Measurements from ENCODE around the gene SNRNP70.
"Not testable (repeated sequence)": the region's sequence is repeated elsewhere in the genome, so short reads cannot be mapped to it uniquely, and the experiment has no call there.

SNRNP70 gene

DNA sequence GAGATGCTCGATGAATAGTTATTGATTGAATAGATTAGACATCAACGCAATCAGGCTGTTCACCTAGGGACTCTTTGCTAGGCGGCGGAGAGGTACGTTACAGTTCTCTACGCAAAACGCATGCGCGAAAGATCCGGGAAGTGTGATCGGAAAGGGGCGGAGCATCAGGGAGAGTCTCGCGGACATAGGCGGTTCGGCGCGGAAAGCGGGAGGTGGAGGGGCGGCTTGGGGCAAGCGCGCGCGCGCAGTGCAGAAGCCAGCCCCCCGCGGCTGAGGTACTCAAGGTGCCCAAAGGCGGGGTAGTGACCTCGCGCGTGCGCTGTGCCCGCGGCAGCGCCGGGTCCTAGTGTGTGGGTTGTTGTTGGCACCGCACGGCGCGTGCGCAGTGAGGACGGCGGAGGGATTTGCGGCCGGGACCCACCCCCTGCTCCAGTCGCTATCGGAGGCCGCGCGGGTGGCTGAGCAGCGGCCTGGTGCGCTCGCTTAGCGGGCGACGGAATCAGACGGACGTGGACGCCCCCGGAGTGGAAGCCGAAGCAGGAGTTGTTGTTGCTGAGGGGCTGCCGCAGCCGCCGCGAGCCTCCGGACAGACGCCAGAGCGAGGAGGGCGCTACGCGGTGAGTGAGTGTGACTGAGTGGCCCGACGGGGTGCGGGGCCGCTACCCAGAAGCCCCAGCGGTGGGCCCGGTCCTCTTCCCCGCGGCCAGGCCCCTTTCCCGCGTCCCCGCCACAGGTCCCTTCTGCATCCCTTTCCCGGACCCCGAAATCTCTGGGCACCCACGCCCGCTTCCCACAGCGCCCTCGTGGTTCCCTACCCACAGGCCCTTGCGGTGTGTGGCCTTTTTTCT, at the start of gene SNRNP70:
TSS of gene SNRNP70 (plus strand) at position 432 of the 848 bp plus-strand sequence. CDS start 964 bp downstream, outside the sequence.
- no peak for TF ChIP-seq CTCF (IDR thresholded peaks at IDR 0.05; ENCODE audit: low read depth, low read length)
- H3K4me3 ChIP-seq (ENCODE audit: low read depth, low read length), result peak within 1 kb of the TSS; percentile 89
- in situ Hi-C loops (cut with HindIII; ENCODE audit: low sequenced_read_pairs), result no loop called here
- peak; percentile 100 for DNase-seq (ENCODE audit: low read depth, low spot score)

DNA sequence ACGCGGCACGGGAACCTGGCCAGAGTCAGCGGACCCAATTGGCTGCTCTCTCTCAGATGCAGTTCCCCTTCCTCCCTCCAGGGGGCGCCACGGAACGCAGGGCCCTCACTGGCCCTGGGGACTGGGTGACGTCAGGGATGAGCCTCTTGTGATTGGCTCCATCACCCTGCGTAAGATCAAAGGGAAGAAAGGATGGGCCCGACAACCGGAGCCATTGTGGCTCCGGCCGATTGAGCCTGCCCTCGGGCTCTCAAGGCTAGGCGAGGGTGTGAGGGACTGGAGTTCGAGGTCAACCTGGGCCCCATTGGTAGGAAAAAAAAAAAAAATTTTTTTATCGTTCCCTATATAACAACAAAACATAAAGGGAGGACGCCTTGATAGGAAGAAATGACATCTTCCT, 48.4 kb upstream of the SNRNP70 start, which contains the start of gene CGB1:
TSS of gene CGB1 (minus strand) at position 81 of the 400 bp plus-strand sequence. CDS start 184 bp downstream, outside the sequence.
- DNase-seq (ENCODE audit: low read depth, low spot score); H3K4me3 ChIP-seq (ENCODE audit: low read depth, low read length); in situ Hi-C loops (cut with HindIII; ENCODE audit: low sequenced_read_pairs): not testable (repeated sequence)
- TF ChIP-seq CTCF (IDR thresholded peaks at IDR 0.05; ENCODE audit: low read depth, low read length), result peak; percentile 42

- DNase-seq (ENCODE audit: low read depth, low spot score); in situ Hi-C loops (cut with HindIII; ENCODE audit: low sequenced_read_pairs): not testable (repeated sequence)
Measured at GRCh38 chr19:49038111-49038510, 47.1 kb upstream of the SNRNP70 start.

DNA sequence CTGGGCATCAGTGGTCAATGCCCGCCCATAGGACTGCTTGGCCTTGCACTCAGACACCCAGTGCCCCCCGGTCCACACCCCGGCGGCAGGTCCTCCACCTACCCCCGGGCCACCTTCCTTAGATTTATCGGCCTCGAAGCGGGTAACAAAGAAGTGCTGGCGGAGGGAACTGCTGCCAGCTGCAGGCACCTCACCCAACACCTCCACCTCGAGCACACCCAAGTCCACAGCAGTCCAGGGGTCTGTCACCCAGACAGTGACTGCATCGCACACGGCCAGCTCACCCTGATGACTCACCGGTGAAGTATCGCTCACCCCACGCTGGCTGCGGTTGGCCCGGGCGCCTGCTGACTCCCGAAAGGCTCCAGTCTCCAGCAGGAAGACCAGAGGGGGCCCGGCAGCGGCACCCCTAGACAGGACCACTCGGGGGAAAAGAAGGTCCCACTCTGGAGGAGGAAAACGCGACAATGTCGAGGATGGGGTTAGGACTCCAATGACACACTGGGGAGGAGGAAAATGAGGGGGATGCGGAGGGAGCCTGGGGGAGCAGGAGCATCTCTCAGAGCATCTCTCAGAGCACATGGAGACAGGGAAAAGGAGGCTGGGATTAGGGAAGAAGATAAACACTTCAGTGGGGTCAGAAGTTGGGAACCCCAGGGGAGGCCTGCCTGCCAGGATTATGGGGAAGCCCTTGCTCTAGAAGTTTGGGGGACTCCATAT, 46.5 kb upstream of the SNRNP70 start:
- H3K4me3 ChIP-seq (ENCODE audit: low read depth, low read length); in situ Hi-C loops (cut with HindIII; ENCODE audit: low sequenced_read_pairs); DNase-seq (ENCODE audit: low read depth, low spot score): not testable (repeated sequence)

More at GRCh38 chr19:49038111-49038510, 47.1 kb upstream of the SNRNP70 start:
- H3K4me3 ChIP-seq (ENCODE audit: low read depth, low read length), result not testable (repeated sequence)

DNA sequence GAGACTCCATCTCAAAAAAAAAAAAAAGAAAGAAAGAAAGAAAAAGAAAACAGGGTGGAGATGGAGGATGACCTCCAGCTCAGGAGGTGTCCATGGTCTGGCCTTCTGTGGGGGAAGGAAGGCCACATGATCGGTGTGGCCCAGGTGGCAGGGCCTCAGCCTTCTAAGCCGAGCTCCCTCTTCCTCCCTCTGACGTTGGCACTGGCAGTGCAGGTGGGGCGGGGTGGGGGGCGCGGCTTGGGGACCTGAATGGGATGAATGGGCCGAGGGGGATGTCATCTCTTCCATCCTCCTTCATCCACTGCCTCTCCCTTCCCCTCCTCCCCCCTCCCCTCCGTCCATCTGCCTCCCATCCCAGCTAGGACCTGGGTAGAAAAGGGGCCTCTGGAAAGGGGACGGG, 45.5 kb upstream of the SNRNP70 start:
- in situ Hi-C loops (cut with HindIII; ENCODE audit: low sequenced_read_pairs); H3K4me3 ChIP-seq (ENCODE audit: low read depth, low read length); DNase-seq (ENCODE audit: low read depth, low spot score): not testable (repeated sequence)

- in situ Hi-C loops (cut with HindIII; ENCODE audit: low sequenced_read_pairs), result no loop called here
- no peak for TF ChIP-seq CTCF (IDR thresholded peaks at IDR 0.05; ENCODE audit: low read depth, low read length)
- DNase-seq (ENCODE audit: low read depth, low spot score), result no peak
- H3K4me3 ChIP-seq (ENCODE audit: low read depth, low read length), result no peak overlapping the region
Measured at GRCh38 chr19:49042177-49042576, 43.1 kb upstream of the SNRNP70 start.

GRCh38 chr19:49042666-49043065, 42.6 kb upstream of the SNRNP70 start:
- DNase-seq (ENCODE audit: low read depth, low spot score); in situ Hi-C loops (cut with HindIII; ENCODE audit: low sequenced_read_pairs); H3K4me3 ChIP-seq (ENCODE audit: low read depth, low read length): not testable (repeated sequence)

GRCh38 chr19:49043548-49043947, 41.7 kb upstream of the SNRNP70 start, which contains the start of gene CGB5:
Gene CGB5, plus strand, starts transcription at chr19:49043848. Its CDS starts 362 bp downstream, at chr19:49044210.
- in situ Hi-C loops (cut with HindIII; ENCODE audit: low sequenced_read_pairs); H3K4me3 ChIP-seq (ENCODE audit: low read depth, low read length): not testable (repeated sequence)

GRCh38 chr19:49049011-49049410, 36.2 kb upstream of the SNRNP70 start, which contains the start of gene CGB8:
Gene CGB8, minus strand, starts transcription at chr19:49049111. Its CDS starts 372 bp downstream, at chr19:49048739.
- in situ Hi-C loops (cut with HindIII; ENCODE audit: low sequenced_read_pairs); DNase-seq (ENCODE audit: low read depth, low spot score); H3K4me3 ChIP-seq (ENCODE audit: low read depth, low read length): not testable (repeated sequence)

More at GRCh38 chr19:49043548-49043947, 41.7 kb upstream of the SNRNP70 start, which contains the start of gene CGB5:
- DNase-seq (ENCODE audit: low read depth, low spot score), result not testable (repeated sequence)

GRCh38 chr19:49049834-49050233, 35.4 kb upstream of the SNRNP70 start:
- DNase-seq (ENCODE audit: low read depth, low spot score); in situ Hi-C loops (cut with HindIII; ENCODE audit: low sequenced_read_pairs); H3K4me3 ChIP-seq (ENCODE audit: low read depth, low read length): not testable (repeated sequence)

GRCh38 chr19:49050376-49051033, 34.7 kb upstream of the SNRNP70 start:
- in situ Hi-C loops (cut with HindIII; ENCODE audit: low sequenced_read_pairs); H3K4me3 ChIP-seq (ENCODE audit: low read depth, low read length): not testable (repeated sequence)
- DNase-seq (ENCODE audit: low read depth, low spot score), result peak; percentile 52

Measured in astrocyte of the spinal cord (primary cell).